GM21825 (cell line): ENCODE data around the gene KANK2.

ENCODE experiments used
- ATAC-seq: cut with Tn5 transposase; IDR thresholded peaks from one replicate; pipeline ENCODE4 v1.9.1; 2021; ENCODE audit warnings: mild to moderate bottlenecking, moderate library complexity; ENCODE audit not compliant: unreplicated experiment

Gene KANK2

GRCh38 chr19:11226716-11227166 lies 29.4 kb upstream of the KANK2 start:
- ATAC-seq: no peak

- ATAC-seq: no peak
Measured at GRCh38 chr19:11225815-11226214, 28.5 kb upstream of the KANK2 start.

GRCh38 chr19:11225172-11225571 lies 27.8 kb upstream of the KANK2 start:
- no peak for ATAC-seq

- ATAC-seq: no peak
Measured at GRCh38 chr19:11224429-11224828, 27.1 kb upstream of the KANK2 start.

DNA sequence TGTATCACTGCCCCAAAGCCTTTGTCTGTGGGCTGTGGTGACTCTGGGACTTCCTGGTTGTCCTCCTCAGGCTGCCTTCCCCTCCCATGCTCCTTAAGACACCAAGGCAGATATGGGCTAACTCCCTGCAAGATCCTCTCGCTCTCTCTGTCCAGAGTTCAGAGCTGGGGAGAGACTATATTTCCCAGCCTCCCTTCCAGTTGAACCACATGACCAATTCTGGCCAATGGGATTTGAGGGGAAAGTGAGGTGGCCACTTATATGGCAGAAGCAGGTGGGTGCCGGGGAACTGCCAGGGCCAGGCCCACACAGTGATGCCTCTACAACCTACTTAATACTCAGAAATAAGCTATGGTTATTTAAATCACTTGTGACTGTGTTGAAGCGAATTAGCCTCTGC lies 25.9 kb upstream of the KANK2 start:
- no peak for ATAC-seq

GRCh38 chr19:11221082-11221598 lies 23.8 kb upstream of the KANK2 start:
- ATAC-seq: no peak

DNA sequence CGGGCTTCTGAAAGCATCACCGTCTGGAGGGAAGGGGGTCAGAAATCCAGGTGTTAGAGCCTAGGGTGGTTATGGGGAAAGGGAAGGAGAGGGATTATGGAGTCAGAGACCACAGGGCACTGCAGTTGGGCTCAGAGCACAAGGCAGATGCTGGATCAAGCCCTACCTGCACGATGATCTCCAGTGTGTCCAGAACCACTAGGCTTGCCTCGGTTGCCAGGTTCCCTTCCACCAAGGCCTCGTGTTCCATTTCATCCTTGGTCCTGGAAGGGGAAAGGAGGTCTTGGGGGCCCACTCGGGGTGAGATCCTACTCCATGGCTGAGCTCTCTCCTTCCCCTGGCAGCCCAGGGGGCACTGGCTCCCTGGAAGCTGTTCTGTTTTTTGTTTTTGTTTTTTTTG lies 17.0 kb upstream of the KANK2 start:
- no peak for ATAC-seq

DNA sequence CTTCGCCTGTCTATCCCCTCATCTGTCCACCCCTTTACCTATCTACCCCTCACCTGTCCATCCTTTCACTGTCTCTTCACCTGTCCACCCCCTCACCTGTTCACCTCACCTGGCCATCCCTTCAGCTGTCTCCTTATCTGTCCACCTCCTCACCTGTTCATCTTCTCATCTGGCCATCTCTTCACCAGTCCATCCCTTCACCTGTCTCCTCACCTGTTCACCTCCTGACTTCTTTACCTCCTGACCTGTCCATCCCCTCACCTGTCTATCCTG lies 13.2 kb upstream of the KANK2 start:
- ATAC-seq: no peak

DNA sequence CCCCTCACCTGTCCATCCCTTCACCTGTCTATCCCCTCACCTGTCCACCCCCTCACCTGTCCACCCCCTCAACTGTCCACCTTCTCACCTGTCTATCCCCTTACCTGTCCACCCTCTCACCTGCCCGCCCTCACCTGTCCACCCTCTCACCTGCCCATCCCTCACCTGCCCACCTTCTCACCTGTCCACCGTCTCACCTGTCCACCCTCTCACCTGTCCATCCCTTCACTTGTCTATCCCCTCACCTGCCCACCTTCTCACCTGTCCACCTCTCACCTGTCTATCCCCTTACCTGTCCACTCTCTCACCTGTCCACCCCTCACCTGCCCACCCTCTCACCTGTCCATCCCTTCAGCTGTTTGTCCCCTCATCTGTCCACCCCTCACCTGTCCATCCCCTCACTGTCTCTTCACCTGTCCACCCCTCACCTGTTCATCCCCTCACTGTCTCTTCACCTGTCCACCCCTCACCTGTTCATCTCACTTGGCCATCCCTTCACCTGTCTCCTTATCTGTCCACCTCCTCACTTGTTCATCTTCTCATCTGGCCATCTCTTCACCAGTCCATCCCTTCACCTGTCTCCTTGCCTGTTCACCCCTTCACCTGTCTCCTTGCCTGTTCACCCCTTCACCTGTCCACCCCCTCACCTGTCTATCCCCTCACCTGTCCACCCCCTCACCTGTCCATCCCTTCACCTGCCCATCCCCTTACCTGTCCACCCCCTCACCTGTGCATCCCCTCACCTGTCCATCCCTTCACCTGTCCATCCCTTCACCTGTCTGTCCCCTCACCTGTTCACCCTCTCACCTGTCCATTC lies 12.7 kb upstream of the KANK2 start:
- ATAC-seq: no peak

DNA sequence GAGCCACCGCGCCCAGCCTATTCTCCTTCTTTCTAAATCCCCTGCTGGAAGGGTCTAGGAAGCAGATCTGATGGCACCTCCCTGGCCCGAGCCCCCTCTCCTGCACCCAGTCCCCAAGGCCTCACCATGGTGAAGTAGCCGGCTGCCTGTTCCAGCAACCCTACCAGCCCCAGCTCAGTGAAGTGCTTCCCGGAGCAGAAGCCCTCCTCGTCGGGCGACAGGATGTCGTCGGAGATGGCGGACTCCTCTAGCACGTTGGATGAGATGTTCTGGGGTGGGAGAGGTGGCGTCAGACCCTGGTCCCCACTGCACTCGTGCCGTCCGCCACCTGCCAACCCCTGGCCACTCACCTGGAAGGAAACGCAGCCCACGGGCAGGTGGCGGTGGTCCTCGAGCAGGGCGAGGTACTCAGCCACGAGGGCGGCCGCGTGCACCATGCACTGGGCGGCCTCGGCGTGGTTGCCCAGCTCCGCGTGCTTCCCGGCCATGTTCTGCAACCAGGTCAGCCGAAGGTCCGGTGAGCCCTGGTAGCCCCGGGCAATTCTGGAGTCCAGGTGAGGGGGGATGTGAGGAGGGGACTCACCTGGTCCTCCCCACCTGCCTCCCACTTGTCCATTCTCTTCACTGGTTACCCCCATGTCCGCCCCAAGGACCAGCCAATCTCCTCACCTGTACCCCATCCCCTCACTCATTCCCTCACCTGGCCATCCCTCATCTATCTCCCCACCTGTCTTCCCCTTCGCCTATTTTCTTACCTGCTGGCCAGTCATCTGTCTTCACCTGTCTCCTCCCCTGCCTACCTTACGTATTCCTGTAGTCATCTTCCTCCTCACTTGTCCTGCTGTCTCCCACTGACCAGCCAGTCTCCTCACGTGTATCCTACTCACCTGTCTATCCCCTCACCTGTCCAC lies 11.5 kb upstream of the KANK2 start:
- ATAC-seq: no peak

- no peak for ATAC-seq
Measured at GRCh38 chr19:11205939-11206570, 8.7 kb upstream of the KANK2 start.

DNA sequence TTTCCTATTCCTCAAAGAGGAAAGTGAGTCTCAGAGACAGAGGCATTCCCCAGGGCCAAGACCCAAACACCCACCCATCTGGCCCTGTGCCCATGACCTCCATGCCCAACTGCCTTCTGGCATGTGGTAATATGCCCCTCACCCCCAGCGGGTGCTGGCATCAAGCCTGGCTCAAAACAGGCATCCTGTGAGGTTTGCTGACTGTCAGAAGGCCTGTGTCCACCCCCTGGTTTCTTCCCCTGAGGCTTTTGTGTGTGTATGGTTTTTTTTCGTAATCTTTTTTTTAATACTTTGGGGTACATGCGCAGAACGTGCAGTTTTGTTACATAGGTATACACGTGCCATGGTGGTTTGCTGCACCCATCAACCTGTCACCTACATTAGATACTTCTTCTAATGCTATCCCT lies 7.6 kb upstream of the KANK2 start:
- no peak for ATAC-seq

DNA sequence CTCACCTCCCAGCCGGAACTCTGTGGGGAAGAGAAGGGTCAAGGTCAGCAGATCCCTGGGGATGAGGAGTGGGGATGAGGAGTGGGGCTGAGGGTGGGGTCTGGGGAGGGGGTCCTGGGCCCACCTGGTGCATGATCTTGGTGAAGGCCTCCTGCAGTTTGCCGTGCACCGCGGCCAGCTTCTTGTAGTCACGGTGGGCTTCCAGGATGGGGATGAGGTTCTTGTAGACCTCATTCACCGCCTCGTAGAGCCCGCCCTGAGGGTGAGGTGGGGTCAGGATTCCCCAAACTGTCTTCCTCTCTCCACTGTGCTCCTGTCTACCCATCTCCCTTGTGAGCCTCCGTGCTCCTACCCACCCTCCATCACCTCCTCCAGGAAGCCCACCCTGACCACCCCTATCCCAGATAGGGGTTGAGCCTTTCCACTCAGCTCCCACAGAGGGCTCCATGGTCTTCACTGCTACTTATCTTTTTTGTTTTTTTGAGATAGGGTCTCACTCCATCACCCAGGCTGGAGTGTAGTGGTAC lies 6.8 kb upstream of the KANK2 start:
- no peak for ATAC-seq

DNA sequence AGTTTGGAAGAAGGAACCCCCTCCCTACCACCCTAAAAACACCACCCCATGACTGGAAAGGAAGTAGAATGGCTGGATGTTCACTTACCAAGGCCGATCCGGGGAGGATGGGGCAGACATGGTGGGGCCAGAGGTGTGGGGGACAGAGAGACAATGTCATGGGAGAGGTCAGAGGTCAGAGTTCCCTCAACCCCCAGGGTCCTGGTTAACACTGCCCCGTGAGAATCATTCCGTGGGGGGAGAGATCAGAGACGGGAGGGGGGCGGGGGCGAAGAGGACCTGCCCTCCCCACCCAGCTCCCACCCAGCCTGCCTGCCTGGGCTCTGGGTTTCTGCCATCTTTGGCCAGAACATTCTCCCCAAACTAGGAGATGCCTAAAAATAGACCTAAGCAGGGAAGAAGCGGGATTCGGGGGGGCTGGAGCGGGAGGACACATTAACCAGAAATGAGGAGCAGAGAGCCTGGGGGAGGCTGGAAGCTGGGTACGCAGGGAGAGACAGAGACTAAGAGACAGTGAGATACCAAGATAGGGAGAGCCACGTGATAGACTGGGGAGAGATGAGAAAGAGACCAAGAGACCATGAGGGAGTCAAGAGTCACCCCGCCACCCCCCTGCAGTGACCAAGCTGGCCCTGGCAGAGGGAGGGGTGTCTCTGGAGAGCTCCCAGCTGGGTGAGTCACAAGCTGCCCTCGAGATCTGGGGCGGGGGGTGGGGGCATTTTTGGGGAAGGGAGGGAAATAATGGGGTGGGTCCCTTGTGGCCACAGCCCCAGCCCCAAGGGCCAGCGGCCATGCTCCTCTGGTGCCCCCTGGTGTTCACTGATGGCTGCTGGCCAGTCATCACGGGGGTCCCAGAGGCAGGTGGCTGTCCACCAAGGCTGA lies 6.1 kb upstream of the KANK2 start:
- ATAC-seq: no peak

GRCh38 chr19:11202488-11203193 lies 5.3 kb upstream of the KANK2 start:
- no peak for ATAC-seq

DNA sequence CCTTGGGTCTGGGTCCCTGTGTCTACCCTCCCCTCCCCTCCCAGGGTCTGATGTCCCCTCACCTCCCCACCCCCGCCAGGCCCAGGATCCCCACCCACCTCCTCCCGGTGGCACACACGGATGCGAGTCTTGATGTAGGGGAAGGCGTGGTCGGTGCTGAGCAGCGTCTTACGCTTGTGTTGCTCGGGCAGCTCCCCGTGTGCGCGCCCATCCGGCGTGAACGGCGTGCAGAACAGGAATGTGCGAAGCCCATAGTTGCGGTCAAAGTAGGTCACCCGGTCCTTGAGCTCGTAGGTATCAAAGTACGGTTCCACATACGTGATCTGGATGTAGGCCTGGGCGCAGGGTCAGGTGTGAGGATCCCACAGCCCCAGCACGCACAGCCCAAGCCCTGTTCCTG lies 4.4 kb upstream of the KANK2 start:
- ATAC-seq: no peak

DNA sequence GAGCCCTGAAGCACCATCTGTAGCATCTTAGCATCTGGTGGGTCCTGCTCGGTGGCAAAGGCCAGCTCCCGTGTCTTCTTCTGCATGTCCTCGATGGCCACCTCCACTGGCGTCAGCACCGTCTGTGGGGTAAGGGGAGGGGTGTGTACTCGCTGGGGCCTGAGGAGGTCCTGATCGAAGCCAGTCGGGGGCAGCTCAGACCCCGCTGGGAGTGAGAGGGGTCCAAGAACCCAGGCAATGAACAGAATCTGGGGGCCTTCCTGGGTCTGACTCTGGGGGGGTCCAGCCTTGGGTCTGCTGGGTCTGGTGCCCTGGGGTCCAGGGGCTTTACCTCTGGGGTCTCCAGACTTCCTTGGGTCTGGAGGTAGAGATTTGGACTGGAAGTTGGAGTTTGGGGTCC lies 3.6 kb upstream of the KANK2 start:
- no peak for ATAC-seq

- ATAC-seq: no peak
Measured at GRCh38 chr19:11200015-11200574, 2.8 kb upstream of the KANK2 start.

DNA sequence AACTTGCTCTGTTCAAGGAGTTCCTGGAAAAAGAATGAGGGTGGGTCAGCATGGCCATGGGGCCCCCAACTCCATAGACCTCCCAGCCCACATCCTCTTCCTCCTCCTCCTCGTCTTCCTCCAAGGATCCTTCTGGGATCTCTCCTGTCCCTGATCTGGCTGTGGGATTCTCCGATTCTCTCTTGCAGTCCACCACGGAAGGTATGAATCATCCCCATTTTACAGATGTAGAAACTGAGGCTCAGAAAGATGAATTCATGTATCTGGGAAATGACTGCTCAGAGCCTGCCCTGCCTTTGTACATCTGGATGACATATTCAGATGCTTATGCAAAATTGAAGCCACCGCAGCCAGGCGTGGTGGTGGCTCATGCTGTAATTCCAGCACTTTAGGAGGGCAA lies 2.2 kb upstream of the KANK2 start:
- no peak for ATAC-seq
